HCEC 1CT (cell line): ENCODE measurements around the gene KCNJ8.
"Not testable (repeated sequence)": the region's sequence is repeated elsewhere in the genome, so short reads cannot be mapped to it uniquely, and the experiment has no call there.

Experiments used
- DNase-seq: peaks from one replicate; pipeline ENCODE4 v3.0.0-alpha.2; 2017

The KCNJ8 gene

DNA sequence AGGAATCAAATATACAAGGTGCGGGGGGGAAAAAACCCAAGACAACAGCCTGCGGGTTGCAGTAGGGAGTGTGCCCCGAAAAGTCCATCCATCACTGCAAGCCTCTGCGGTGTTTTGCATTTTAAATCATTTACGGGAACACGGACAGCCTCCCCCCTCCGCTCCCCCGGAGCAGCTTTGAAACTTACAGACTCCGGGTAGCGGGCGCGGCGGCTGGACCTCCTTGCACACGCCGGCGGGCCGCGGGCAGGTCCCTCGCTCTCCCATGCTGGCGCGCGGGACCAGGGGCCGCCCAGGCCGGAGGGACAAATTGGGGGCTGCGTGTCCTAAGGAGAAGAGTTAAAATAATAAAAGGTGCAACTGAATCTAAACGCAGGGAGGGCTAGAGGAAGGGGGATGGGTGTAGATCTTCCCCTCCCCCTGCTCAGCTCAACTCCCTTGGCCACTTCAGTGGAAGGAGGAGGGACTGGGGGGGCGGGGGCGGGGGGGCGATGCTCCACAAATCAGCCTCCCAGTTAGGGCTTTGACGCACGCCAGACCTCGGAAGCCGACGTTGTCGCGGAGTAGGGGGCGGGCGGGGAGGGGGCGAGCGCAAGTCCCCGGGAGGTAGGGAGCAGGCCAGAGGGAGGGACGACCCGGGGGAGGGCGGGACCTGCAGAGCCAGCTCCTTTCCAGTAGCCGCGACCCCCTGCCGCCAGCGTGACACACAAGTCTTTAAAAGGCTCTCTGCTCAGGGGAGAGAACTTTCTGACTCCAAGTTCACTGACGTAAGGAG is at the start of gene KCNJ8:
KCNJ8 (minus strand) TSS at position 349 of the 775 bp plus-strand sequence. CDS start 1,090 bp downstream, outside the sequence.
- DNase-seq, result peak; percentile 48

DNA sequence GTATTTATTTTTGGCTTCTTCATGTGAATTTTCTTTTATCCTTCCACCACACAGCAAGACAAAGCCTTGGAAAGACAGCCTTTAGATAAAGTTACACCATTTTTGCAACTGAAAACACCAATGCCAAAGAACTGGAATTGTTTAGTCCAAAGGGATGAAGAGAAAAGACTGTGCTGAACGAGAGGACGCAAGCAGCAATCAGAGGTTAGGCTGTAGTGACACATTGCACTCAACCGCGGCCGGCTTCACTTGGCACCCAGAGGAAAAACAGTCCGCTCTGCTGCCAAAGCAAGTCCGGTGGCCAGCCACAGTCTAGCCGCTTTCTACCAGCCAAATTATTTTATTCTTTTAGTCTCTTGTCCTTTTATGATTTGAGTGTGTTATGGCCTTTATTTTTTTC is 49.1 kb upstream of the KCNJ8 start:
- DNase-seq, result no peak

DNA sequence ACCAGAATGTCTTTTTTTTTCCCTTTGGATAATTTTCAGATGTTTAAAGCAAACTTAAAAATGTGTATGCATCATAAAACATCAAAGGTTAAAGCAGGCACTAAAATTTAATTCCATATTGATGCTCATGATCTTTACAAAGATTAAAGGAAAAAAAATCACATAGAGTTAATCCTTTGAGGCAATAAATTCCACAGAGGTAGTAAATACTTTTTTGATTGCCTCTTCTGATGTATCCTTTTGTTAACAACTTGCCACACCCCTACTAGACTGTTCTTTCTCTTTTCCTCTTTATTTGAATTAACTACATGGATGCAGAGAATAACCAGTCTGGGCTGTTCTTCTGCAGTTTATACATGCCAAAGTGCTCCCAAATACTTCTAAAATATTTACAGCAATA is 45.2 kb upstream of the KCNJ8 start:
- DNase-seq, result no peak

DNA sequence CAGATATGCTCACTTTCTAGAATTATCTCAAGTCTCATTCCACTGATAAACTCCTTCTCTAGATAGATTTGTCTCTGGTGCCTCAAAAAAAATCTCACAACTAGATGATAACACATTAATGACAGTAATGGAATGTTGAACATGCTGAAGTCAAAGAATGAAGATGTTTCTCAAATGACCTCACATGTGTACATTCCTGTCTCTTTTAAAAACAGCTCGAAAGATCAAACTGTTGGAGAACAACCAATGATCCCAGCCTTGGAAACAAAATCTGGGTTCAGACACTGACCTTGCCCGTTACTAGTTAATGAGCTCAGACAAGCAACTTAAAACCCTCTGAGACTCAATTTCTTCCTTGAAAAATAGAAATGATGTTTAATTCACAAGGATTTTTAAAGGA is 44.7 kb upstream of the KCNJ8 start:
- DNase-seq, result peak; percentile 57

GRCh38 chr12:21818627-21819026 is 44.1 kb upstream of the KCNJ8 start:
- DNase-seq, result peak; percentile 35

- DNase-seq, result no peak
These were observed 41.0 kb upstream of the KCNJ8 start for GRCh38 chr12:21815306-21816062.

DNA sequence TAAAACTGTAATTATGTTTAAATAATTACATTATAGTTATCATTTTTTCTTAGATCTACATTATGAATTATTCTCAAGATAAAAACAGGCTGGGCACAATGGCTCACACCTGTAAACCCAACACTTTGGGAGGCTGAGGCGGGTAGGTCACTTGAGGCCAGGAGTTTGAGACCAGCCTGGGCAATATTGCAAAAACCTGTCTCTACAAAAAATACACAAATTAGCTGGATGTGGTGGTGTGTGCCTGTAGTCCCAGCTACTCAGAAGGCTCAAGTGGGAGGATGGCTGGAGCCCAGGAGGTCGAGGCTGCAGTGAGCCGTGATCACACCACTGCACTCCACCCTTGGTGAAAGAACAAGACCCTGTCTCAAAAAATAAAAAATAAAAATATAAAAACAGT is 40.3 kb upstream of the KCNJ8 start:
- DNase-seq, result no peak

- DNase-seq, result no peak
These were observed 39.8 kb upstream of the KCNJ8 start for GRCh38 chr12:21814327-21814726.

DNA sequence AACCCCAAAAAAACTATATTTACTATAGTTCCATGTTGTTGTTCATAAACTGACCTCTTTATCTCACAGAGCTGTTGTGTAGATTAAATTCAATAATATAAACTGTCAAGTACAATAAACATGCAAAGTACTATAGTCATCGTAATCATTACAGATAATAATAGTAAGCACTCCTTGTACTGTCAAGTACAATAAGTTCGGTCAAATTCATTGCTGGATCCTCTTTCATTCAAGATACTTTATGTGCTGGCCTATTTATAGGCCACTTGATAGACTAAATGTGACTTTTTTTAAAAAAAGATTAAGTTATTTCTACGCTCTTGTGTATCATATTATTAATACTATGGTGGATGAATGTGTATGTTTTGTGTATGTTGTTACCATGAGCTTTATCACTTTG is 39.2 kb upstream of the KCNJ8 start:
- no peak for DNase-seq

DNA sequence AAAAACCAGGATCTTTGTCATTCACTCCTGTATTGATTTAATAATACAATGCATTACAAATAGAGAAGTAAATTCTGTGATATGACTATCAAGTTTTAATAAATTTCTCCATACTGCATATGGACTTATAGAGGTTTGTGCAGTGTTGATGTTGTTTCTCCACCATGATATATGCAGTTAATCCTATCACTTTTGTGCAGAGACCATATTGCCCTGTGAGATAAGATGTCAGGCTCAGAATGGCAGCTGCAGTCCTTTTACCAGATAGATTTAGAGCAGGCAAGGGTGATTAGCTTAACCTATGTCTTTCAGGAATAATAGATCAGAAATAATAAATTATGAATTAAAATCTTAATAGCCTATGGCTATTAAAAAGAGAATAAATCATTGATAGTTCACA is 38.6 kb upstream of the KCNJ8 start:
- no peak for DNase-seq

GRCh38 chr12:21812340-21812739 is 37.8 kb upstream of the KCNJ8 start:
- DNase-seq, result not testable (repeated sequence)

GRCh38 chr12:21809100-21809499 is 34.6 kb upstream of the KCNJ8 start:
- no peak for DNase-seq

- no peak for DNase-seq
These were observed 31.7 kb upstream of the KCNJ8 start for GRCh38 chr12:21806255-21806654.

DNA sequence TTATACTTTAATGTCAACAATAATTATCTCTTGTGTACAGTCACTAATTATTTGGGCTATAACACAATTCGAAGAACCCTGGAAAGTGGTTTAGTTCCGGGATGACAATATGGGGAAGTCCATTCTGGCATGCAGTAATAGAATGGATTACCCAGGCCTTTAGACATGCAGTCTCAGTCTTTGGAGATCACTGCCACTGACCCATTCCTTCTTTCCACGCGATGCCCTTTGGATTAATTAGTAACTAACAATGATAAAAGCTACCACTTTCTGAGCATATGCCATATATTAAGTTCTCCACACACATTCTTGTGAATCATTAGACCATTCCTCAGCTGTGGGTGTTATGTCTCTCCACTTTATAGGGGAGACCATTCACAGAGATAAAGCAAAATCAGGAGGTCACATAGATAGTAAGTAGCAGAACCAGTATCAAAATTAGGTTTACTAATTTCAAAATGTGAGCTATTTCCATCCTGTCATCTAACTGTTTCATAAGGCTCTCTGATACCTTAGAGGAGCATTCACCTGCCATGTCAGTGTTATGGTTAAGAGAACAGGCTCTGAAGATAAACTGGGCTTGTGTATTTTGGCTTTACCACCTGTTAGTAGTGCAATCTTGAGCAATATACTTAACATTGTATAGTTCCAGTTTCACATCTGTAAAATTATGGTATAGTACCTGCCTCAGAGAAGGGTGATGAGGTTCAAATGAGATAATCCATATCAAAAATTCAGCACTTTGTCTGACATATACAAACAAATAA is 27.2 kb upstream of the KCNJ8 start:
- no peak for DNase-seq

DNA sequence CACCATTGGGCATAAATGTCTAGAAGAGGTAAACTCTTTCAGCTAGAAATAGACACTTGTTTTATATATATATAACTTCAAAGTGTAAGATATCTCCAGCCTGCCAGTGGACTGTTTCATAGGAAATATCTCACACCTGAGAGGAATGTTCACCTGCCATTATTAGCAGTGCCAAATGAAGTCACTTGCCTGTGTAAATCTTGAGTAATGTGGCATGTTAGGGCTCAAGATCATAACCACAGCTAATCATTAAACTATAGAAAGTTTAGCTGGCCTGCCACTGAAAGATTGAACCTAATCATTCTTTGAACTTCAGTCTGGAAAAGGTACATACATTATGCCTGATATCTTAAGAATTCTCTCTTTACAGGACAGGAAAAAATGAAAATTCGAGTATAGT is 25.5 kb upstream of the KCNJ8 start:
- DNase-seq, result no peak

DNA sequence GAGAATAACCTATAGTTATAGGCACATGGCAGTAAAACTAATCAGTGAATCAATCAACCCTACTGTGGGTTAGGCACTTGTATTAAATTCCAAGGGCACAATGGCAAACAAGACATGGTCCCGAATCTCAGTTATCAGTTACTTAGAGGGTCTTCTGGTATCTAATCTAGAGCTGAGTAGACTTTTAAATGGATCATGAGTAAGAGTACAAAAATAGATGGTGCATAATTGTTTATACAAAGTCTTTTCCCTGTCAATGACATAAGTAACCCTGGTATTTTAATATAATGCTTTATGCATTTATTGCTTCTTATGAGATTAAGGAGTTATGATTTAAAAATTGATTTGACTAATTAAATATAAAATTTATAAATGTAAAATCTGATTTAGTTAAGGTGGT is 23.0 kb upstream of the KCNJ8 start:
- DNase-seq, result no peak

DNA sequence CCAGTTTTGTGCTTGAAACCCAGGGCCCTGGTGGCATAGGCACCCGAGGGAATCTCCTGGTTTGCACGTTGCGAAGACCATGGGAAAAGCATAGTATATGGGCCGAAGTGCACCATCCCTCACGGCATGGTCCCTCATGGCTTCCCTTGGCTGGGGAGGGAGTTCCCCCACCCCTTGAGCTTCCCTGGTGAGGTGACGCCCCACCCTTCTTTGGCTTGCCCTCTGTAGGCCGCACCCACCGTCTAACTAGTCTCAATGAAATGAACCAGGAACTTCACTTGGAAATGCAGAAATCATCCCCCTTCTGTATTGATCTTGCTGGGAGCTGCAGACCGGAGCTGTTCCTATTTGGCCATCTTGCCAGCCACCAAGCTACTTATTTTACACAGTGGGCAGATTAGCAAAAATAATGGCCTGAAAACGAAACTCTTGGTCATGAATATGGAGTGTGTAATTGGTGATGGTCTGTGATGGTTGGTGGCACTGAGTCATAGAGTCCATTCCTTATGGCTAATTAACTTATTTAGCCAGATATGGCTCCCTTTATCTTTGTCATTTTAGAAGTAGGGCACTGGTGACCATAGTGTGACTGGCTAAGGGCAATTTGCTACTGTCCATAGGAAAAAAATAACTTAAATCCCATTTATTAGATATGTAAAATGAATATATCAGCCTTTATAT is 21.3 kb upstream of the KCNJ8 start:
- no peak for DNase-seq

- DNase-seq, result not testable (repeated sequence)
These were observed 20.5 kb upstream of the KCNJ8 start for GRCh38 chr12:21794807-21795595.

DNA sequence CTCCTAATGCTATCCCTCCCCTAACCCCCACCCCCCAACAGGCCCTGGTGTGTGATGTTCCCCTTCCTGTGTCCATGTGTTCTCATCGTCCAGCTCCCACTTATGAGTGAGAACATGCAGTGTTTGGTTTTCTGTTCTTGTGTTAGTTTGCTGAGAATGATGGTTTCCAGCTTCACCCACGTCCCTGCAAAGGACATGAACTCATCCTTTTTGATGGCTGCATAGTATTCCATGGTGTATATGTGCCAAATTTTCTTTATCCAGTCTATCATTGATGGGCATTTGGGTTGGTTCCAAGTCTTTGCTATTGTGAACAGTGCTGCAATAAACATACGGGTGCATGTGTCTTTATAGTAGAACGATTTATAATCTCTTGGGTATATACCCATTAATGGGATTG is 15.2 kb upstream of the KCNJ8 start:
- not testable (repeated sequence) for DNase-seq

DNA sequence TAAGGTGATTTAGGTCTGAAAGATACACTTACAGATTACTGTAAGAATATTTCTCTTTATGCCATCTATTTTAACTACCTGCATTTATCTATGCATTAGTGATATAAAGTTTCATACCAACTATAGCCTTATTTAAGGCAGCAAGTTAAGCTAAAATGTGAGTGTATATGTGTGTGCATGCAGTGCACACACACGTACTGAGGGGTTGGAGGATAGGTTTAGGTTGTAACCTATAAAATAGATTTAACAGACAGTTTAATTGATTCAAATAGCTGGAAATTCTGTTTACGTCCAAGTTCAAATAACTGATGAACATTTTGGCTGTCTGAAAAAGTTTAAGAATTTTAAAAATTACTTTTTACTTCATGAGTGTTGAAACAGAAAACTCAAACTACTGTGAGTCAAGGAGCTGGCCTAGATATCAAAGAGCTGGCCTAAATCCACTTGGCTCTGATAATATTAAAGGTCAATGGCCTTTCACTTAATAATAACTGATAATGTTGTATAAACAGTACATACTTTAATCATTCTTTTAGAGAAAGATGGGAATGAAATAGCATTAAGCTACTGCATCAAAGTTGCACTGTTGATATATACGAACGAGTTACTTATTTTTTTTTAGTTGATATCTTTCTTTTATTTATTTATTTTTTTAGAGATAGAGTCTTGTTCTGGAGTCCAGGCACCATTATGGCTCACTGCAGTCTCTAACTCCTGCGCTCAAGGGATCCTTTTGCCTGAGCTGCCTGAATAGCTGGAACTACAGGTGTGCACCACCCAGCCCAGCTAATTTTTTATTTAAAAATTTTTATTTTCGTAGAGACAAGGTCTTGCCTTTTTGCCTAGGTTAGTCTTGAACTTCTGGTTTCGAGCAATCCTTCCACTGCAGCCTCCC is 13.8 kb upstream of the KCNJ8 start:
- no peak for DNase-seq

DNA sequence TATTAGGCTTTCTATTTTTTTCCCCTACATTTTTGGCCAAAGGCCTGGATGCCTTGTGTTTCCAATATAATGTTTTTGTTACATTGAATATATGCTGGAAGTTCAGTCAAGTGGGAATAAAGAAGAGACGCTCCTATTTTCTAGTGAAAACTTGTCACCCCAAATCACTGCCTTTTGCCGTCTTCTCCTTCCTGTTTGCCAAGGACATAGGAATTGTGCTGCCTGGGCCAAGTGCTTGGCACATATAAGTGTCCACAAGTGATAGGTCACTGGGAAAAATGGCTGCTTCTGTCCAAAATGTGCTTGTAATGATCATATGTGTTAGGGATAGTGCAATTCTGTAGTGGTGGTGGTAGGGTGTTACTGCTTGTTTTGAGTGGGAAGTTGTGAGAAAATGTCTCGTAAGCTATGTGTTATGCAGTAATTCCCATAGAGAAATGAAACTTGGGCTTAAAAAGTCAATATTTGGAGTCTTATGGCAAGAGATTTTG is 11.6 kb upstream of the KCNJ8 start:
- no peak for DNase-seq
